Spleen (tissue), 7 donors: ENCODE data around the gene CUX1.

Source experiments
- CTCF ChIP-seq, 11 experiments: fragments of 200-600 bp in 7 of 11; fragments of 450-650 bp in 4 of 11; sonication (generic) in 4 of 11; IDR thresholded peaks in 8 of 11; conservative IDR thresholded peaks in 3 of 11; 1 replicate in 7 of 11; 2 replicates in 4 of 11; pipeline versions ENCODE4 v1.4.0 to v1.8.0; 2016 to 2021; ENCODE audit warnings: antibody characterized with exemption in 11 of 11, inconsistent platforms in 4 of 11, mild to moderate bottlenecking in 1 of 11
- POLR2A ChIP-seq, 3 donors: fragments of 450-650 bp; IDR thresholded peaks; one replicate each; pipeline ENCODE4 v1.5.1; 2017; ENCODE audit warnings: antibody characterized with exemption in 3 of 3, mild to moderate bottlenecking in 1 of 3
- donor health status: DM: no; HTN: no; CAD: no; lungs with moderate emphysema.
- donor health status: DM: no; HTN: no; CAD: no.
- donor health status: DM: no; HTN: no; CAD: no.

DNA sequence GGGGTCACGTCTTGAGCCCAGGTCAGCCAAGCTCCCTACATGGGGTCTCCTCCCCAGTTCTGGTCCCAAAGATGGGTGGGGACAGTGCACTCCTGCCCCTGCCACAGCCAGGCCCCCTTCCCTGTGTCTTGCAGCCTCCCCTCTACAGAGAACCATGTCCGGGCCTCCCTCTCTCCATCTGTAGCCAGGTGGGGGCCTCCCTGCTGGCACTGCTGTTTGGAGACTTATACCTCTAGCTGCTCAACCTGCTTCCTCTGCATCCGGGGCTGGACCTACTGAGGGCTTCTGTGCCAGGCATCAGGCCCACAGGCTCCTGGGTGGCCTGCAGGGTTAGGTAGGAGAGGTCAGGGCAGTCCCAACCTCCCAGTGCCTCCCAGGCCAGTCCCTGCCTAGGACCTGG is 477.2 kb downstream of the CUX1 start:
- TF ChIP-seq CTCF (IDR thresholded peaks at IDR 0.05 in 8 of 11, conservative IDR thresholded peaks at IDR 0.05 in 3 of 11) (no peak), POLR2A (IDR thresholded peaks at IDR 0.05) (no peak)
